Natural killer cell (primary cell): ENCODE data around the gene SIGLECL1. TPM values are rescaled to one million over a fixed set of nuclear protein-coding genes. Genes with fewer than 3 reads are reported as not detected.

Experiments used
- ATAC-seq, 3 donors: fragments of 150-1000 bp in 2 of 3; fragments of 200-7000 bp in 1 of 3; cut with Tn5 transposase; 1 replicate in 1 of 3; 2 replicates in 2 of 3; pipeline ENCODE4 v1.10.0; 2021; ENCODE audit warnings: mild to moderate bottlenecking in 2 of 3, moderate library complexity in 2 of 3
- DNase-seq, 2 donors: peaks; one replicate each; pipeline versions ENCODE4 v3.0.0 to v3.0.0-alpha.2; 2013 to 2021; ENCODE audit warnings: mixed read lengths in 1 of 2
- H3K27ac ChIP-seq: one replicate; pipeline ENCODE4 v1.5.1; 2013; ENCODE audit warnings: mild to moderate bottlenecking, low read length
- H3K27me3 ChIP-seq: one replicate; pipeline ENCODE4 v1.6.1; 2013; ENCODE audit warnings: low read length; ENCODE audit not compliant: control insufficient read depth, insufficient read depth
- H3K36me3 ChIP-seq: one replicate; pipeline ENCODE4 v1.6.1; 2013; ENCODE audit warnings: low read length; ENCODE audit not compliant: control insufficient read depth, insufficient read depth
- H3K4me1 ChIP-seq: one replicate; pipeline ENCODE4 v1.6.1; 2013; ENCODE audit warnings: low read length; ENCODE audit not compliant: control insufficient read depth, insufficient read depth
- H3K4me3 ChIP-seq: one replicate; pipeline ENCODE4 v1.5.1; 2013; ENCODE audit warnings: low read length
- H3K9me3 ChIP-seq: one replicate; pipeline ENCODE4 v1.6.1; 2013; ENCODE audit warnings: low read length; ENCODE audit not compliant: control insufficient read depth, insufficient read depth
- H3K27ac Mint-ChIP-seq, 2 donors: one replicate each; pipeline ENCODE4 v1.8.0; 2022; ENCODE audit warnings: mild to moderate bottlenecking in 2 of 2, mixed read lengths in 2 of 2, moderate library complexity in 1 of 2
- H3K27me3 Mint-ChIP-seq, 2 donors: one replicate each; pipeline ENCODE4 v1.8.0; 2022; ENCODE audit warnings: low read depth in 2 of 2, mixed read lengths in 2 of 2
- H3K36me3 Mint-ChIP-seq: one replicate; pipeline ENCODE4 v1.8.0; 2022; ENCODE audit warnings: mixed read lengths
- H3K4me1 Mint-ChIP-seq, 2 donors: one replicate each; pipeline ENCODE4 v1.8.0; 2022; ENCODE audit warnings: mixed read lengths in 2 of 2
- H3K4me3 Mint-ChIP-seq: one replicate; pipeline ENCODE4 v1.8.0; 2022; ENCODE audit warnings: mild to moderate bottlenecking, moderate library complexity, mixed read lengths
- H3K9me3 Mint-ChIP-seq, 2 donors: one replicate each; pipeline ENCODE4 v1.8.0; 2022; ENCODE audit warnings: mixed read lengths in 2 of 2
- CTCF ChIP-seq: fragments of 200-600 bp; IDR thresholded peaks from one replicate; pipeline ENCODE4 v1.8.0; 2022; ENCODE audit warnings: antibody characterized with exemption
- WGBS: methylation state at CpG from one replicate; pipeline ENCODE4 v1.1.7; 2013; ENCODE audit warnings: missing lambda C conversion rate; ENCODE audit not compliant: insufficient coverage; 5-methylcytosine and 5-hydroxymethylcytosine counted together
- intact Hi-C: fragments of 100-400 bp; cut with micrococcal nuclease; formaldehyde crosslinking; loops from one replicate; pipeline ENCODE4 v1.14.2; 2022
- total RNA-seq, 4 donors: library from RNA; stranded (reverse); fragments of 120-200 nt in 1 of 4; gene quantifications; one replicate each; pipeline versions ENCODE4 v1.2.3 to v1.2.4, GENCODE V29; 2013 to 2022

The SIGLECL1 gene
- total RNA-seq, 3 donors from 2014 or later (not counting 1 experiment from before 2014, with no cell fraction given): not detected

- WGBS: 80% methylated on average over 4 of the region's 4 CpGs
- Mint-ChIP-seq H3K27ac (no peak overlapping the region), H3K27me3 (peaks cover 23 to 29% of the 10 kb centered on the region in 2 donors), H3K4me3 (no peak overlapping the region), H3K9me3 (no peaks in the 10 kb centered on the region), H3K4me1 (no peaks in the 10 kb centered on the region), H3K36me3 (no peaks in the 10 kb centered on the region)
- Histone ChIP-seq H3K4me1 (no peaks in the 10 kb centered on the region), H3K9me3 (peaks cover 2% of the 10 kb centered on the region), H3K27me3 (no peaks in the 10 kb centered on the region), H3K27ac (no peak overlapping the region), H3K36me3 (no peaks in the 10 kb centered on the region), H3K4me3 (no peak overlapping the region)
- no peak for TF ChIP-seq CTCF
- intact Hi-C loops: no loop called here
- ATAC-seq (no peak), DNase-seq (no peak)
Measured at GRCh38 chr19:51282335-51282734, 31.5 kb downstream of the SIGLECL1 start.

DNA sequence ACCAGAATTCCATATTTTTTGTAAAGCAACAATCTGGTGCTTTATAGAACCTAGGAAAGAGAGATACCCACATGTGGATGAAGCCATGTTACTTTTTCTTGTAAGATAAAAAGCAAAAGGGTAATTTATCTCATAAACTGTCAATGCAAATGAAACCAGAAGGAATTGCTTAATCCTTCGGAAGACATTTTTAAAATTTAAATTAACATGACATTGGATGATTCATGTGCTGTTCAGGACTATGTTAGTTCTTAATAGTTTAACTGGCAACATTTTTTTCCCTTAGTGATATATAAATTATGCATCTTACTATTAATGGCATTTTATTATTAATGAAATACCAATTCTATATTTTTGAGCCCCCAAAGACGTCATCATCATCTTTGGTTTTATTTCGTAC, 34.8 kb downstream of the SIGLECL1 start:
- DNase-seq (no peak), ATAC-seq (no peak)
- Mint-ChIP-seq H3K4me1 (no peaks in the 10 kb centered on the region), H3K36me3 (no peaks in the 10 kb centered on the region), H3K9me3 (no peaks in the 10 kb centered on the region), H3K27me3 (peaks cover 8 to 13% of the 10 kb centered on the region in 2 donors), H3K27ac (no peak overlapping the region), H3K4me3 (no peak overlapping the region)
- 100% methylated on average over 2 of the region's 3 CpGs for WGBS
- Histone ChIP-seq H3K27me3 (no peaks in the 10 kb centered on the region), H3K9me3 (peaks cover 2% of the 10 kb centered on the region), H3K36me3 (no peaks in the 10 kb centered on the region), H3K4me1 (no peaks in the 10 kb centered on the region), H3K27ac (no peak overlapping the region), H3K4me3 (no peak overlapping the region)
- no peak for TF ChIP-seq CTCF
- intact Hi-C loops: no loop called here

DNA sequence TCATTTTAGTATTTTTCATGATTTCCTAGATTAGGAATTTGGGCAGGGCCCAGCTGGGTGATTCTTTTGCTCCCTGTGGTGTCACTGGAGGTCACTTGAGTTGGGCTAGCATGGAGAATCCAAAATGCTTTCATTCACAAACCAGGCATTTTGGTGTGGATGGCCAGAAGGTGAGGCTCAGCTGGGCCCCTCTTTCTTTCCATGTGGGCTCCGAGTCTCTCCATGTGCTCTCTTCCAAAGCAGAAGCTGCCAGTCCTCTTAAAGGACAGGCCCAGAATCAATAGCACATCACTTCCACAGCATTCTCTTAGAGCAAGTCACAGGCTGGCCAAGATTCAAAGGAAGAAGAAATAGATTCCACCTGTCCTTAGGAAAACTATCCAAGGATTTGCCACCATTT, 38.8 kb downstream of the SIGLECL1 start:
- H3K27me3 ChIP-seq: no peaks in the 10 kb centered on the region
- no peaks in the 10 kb centered on the region for H3K9me3 ChIP-seq
- WGBS: 75% methylated on average over 1 of the region's 1 CpG
- Mint-ChIP-seq H3K4me1 (no peaks in the 10 kb centered on the region), H3K4me3 (no peak overlapping the region), H3K27ac (no peak overlapping the region), H3K9me3 (no peaks in the 10 kb centered on the region), H3K36me3 (no peaks in the 10 kb centered on the region), H3K27me3 (peaks cover 9 to 12% of the 10 kb centered on the region in 2 donors)
- no peaks in the 10 kb centered on the region for H3K36me3 ChIP-seq
- intact Hi-C loops: no loop called here
- TF ChIP-seq CTCF: no peak
- H3K4me3 ChIP-seq: no peak overlapping the region
- DNase-seq (no peak), ATAC-seq (no peak)
- no peaks in the 10 kb centered on the region for H3K4me1 ChIP-seq
- no peak overlapping the region for H3K27ac ChIP-seq

GRCh38 chr19:51292971-51293370, 42.1 kb downstream of the SIGLECL1 start:
- no peak for DNase-seq
- WGBS: 61% methylated on average over 11 of the region's 11 CpGs

More at GRCh38 chr19:51292971-51293370, 42.1 kb downstream of the SIGLECL1 start:
- no peak overlapping the region for H3K27ac ChIP-seq
- H3K4me1 Mint-ChIP-seq: no peaks in the 10 kb centered on the region
- no peaks in the 10 kb centered on the region for H3K36me3 ChIP-seq
- no peak overlapping the region for H3K27ac Mint-ChIP-seq
- intact Hi-C loops: no loop called here
- no peak for ATAC-seq
- H3K4me3 Mint-ChIP-seq: no peak overlapping the region
- no peaks in the 10 kb centered on the region for H3K9me3 Mint-ChIP-seq
- H3K4me3 ChIP-seq: no peak overlapping the region
- peaks cover 9 to 18% of the 10 kb centered on the region in 2 donors for H3K27me3 Mint-ChIP-seq
- no peaks in the 10 kb centered on the region for H3K4me1 ChIP-seq
- H3K9me3 ChIP-seq: no peaks in the 10 kb centered on the region
- no peaks in the 10 kb centered on the region for H3K36me3 Mint-ChIP-seq
- TF ChIP-seq CTCF: no peak
- no peaks in the 10 kb centered on the region for H3K27me3 ChIP-seq
